PC-3 (cell line): Measurements from ENCODE around the gene FSTL4. TPM values are rescaled to one million over a fixed set of nuclear protein-coding genes. Genes with fewer than 3 reads are reported as not detected.

Source experiments
- ATAC-seq: fragments of 200-7000 bp; cut with Tn5 transposase; 2 replicates; pipeline ENCODE4 v1.9.1; 2020; ENCODE audit warnings: mild to moderate bottlenecking, moderate library complexity
- BruUV-seq: library from RNA; stranded (reverse); fragments of 400-500 nt; replicated peaks from 2 replicates; lab custom pipeline; 2021; lab: Mats Ljungman, UMichigan
- CTCF ChIA-PET: fragments of 300-600 bp; sonication (Branson Sonifier 250); formaldehyde crosslinking; loops from one replicate; lab custom pipeline; 2022; ENCODE audit warnings: antibody characterized with exemption; lab: Charles Lee
- POLR2A ChIA-PET: fragments of 300-600 bp; sonication (Branson Sonifier 250); formaldehyde crosslinking; loops from one replicate; lab custom pipeline; 2022; ENCODE audit warnings: antibody characterized with exemption; ENCODE audit not compliant: unreplicated experiment; lab: Charles Lee
- DNase-seq: peaks from one replicate; pipeline ENCODE4 v3.0.0-alpha.2; 2015
- H2AFZ ChIP-seq: fragments of 300-600 bp; sonication (generic); 2 replicates; pipeline ENCODE4 v1.6.0; 2016; ENCODE audit warnings: antibody characterized with exemption, low read length
- H3F3A ChIP-seq: fragments of 300-600 bp; sonication (generic); one replicate; pipeline ENCODE4 v1.6.0; 2017; ENCODE audit warnings: antibody characterized with exemption, low read length, control low read depth, mild to moderate bottlenecking; ENCODE audit not compliant: unreplicated experiment
- H3K27ac ChIP-seq: fragments of 300-600 bp; sonication (generic); 2 replicates; pipeline ENCODE4 v1.5.1; 2016; ENCODE audit warnings: mild to moderate bottlenecking, low read length
- H3K27me3 ChIP-seq: fragments of 300-600 bp; sonication (generic); 2 replicates; pipeline ENCODE4 v1.6.1; 2016; ENCODE audit warnings: low read length, mixed read lengths
- H3K36me3 ChIP-seq: fragments of 300-600 bp; sonication (generic); 2 replicates; pipeline ENCODE4 v1.6.1; 2016; ENCODE audit warnings: low read depth, mixed run types, low read length, mixed read lengths
- H3K4me1 ChIP-seq: fragments of 300-600 bp; sonication (generic); 2 replicates; pipeline ENCODE4 v1.5.1; 2016; ENCODE audit warnings: low read length; ENCODE audit not compliant: insufficient read depth
- H3K4me2 ChIP-seq: fragments of 300-600 bp; sonication (generic); 2 replicates; pipeline ENCODE4 v1.6.0; 2016; ENCODE audit warnings: low read length
- H3K4me3 ChIP-seq: fragments of 300-600 bp; sonication (generic); 2 replicates; pipeline ENCODE4 v1.5.1; 2016; ENCODE audit warnings: mild to moderate bottlenecking, low read length, mixed read lengths
- H3K79me2 ChIP-seq: fragments of 300-600 bp; sonication (generic); 2 replicates; pipeline ENCODE4 v1.6.1; 2017; ENCODE audit warnings: low read length, mixed read lengths
- H3K9ac ChIP-seq: fragments of 300-600 bp; sonication (generic); 2 replicates; pipeline ENCODE4 v1.6.0; 2016; ENCODE audit warnings: mild to moderate bottlenecking, low read length
- H3K9me2 ChIP-seq: fragments of 300-600 bp; sonication (generic); replicated peaks from 2 replicates; pipeline ENCODE4 v1.6.1; 2016; ENCODE audit warnings: mixed run types, low read length, mixed read lengths
- H3K9me3 ChIP-seq: fragments of 300-600 bp; sonication (generic); 2 replicates; pipeline ENCODE4 v1.6.1; 2016; ENCODE audit warnings: low read length, mixed read lengths
- H4K20me1 ChIP-seq: fragments of 300-600 bp; sonication (generic); 2 replicates; pipeline ENCODE4 v1.6.1; 2016; ENCODE audit warnings: low read length, mixed read lengths
- CTCF ChIP-seq: fragments of 300-600 bp; sonication (generic); conservative IDR thresholded peaks from 2 replicates; pipeline ENCODE4 v1.5.1; 2017; ENCODE audit warnings: antibody characterized with exemption, low read depth, mild to moderate bottlenecking, low read length
- EZH2 ChIP-seq: fragments of 300-600 bp; sonication (generic); IDR thresholded peaks from one replicate; pipeline ENCODE4 v1.6.1; 2017; ENCODE audit warnings: antibody characterized with exemption, mild to moderate bottlenecking, low read length; ENCODE audit not compliant: unreplicated experiment
- EZH2phosphoT487 ChIP-seq: fragments of 300-600 bp; sonication (generic); IDR thresholded peaks from 2 replicates; pipeline ENCODE4 v1.6.1; 2018; ENCODE audit warnings: mild to moderate bottlenecking, antibody characterized with exemption, low read length, borderline replicate concordance
- intact Hi-C: fragments of 100-400 bp; cut with micrococcal nuclease; formaldehyde crosslinking; loops from 2 replicates; pipeline ENCODE4 v1.9.0; 2023
- total RNA-seq: library from RNA; depleted of rRNA; stranded (reverse); fragments of >200 nt; gene quantifications from 2 replicates; pipeline ENCODE4 v1.2.3, GENCODE V29; 2014

Gene FSTL4
- total RNA-seq, 1 experiment from 2014 or later, result 4.2 TPM

- CTCF ChIA-PET, result no interaction called here
Measured at GRCh38 chr5:133497608-133498348, 114.6 kb downstream of the FSTL4 start.

GRCh38 chr5:133496631-133497030 is 115.7 kb downstream of the FSTL4 start:
- DNase-seq (no peak), ATAC-seq (no peak)
- no peaks in the 10 kb centered on the region for H3K9me2 ChIP-seq
- H3K27me3 ChIP-seq, result no peaks in the 10 kb centered on the region
- H3K9ac ChIP-seq, result no peak overlapping the region
- no TSS peak for BruUV-seq
- no peak overlapping the region for H3K4me2 ChIP-seq
- no peaks in the 10 kb centered on the region for H3K9me3 ChIP-seq
- no peaks in the 10 kb centered on the region for H4K20me1 ChIP-seq
- H3K4me1 ChIP-seq, result no peaks in the 10 kb centered on the region
- no peak overlapping the region for H2AFZ ChIP-seq
- no peak overlapping the region for H3K4me3 ChIP-seq
- no peak for TF ChIP-seq EZH2
- no peak for TF ChIP-seq CTCF
- no peak for TF ChIP-seq EZH2phosphoT487
- H3K27ac ChIP-seq, result no peak overlapping the region
- ChIA-PET POLR2A (no interaction called here), CTCF (no interaction called here)
- no peaks in the 10 kb centered on the region for H3K79me2 ChIP-seq
- intact Hi-C loops, result no loop called here
- no peaks in the 10 kb centered on the region for H3F3A ChIP-seq
- no peaks in the 10 kb centered on the region for H3K36me3 ChIP-seq

More at GRCh38 chr5:133497608-133498348, 114.6 kb downstream of the FSTL4 start:
- intact Hi-C loops, result no loop called here
- H2AFZ ChIP-seq, result no peak overlapping the region
- H3K4me1 ChIP-seq, result no peaks in the 10 kb centered on the region
- no peaks in the 10 kb centered on the region for H3K9me2 ChIP-seq
- DNase-seq (no peak), ATAC-seq (no peak)
- no peak overlapping the region for H3K4me3 ChIP-seq
- H3K9me3 ChIP-seq, result no peaks in the 10 kb centered on the region
- H3K27me3 ChIP-seq, result no peaks in the 10 kb centered on the region
- no peak overlapping the region for H3K27ac ChIP-seq
- H3F3A ChIP-seq, result no peaks in the 10 kb centered on the region
- H3K9ac ChIP-seq, result no peak overlapping the region
- TF ChIP-seq EZH2phosphoT487, result no peak
- no peak for TF ChIP-seq EZH2
- no peak for TF ChIP-seq CTCF
- H4K20me1 ChIP-seq, result no peaks in the 10 kb centered on the region
- H3K36me3 ChIP-seq, result no peaks in the 10 kb centered on the region
- POLR2A ChIA-PET, result no interaction called here
- no TSS peak for BruUV-seq
- no peak overlapping the region for H3K4me2 ChIP-seq
- no peaks in the 10 kb centered on the region for H3K79me2 ChIP-seq

- DNase-seq (no peak), ATAC-seq (no peak)
- H3K4me1 ChIP-seq, result no peaks in the 10 kb centered on the region
- H3K4me2 ChIP-seq, result no peak overlapping the region
- intact Hi-C loops, result no loop called here
- no peaks in the 10 kb centered on the region for H3K9me2 ChIP-seq
- no peak overlapping the region for H2AFZ ChIP-seq
- no peaks in the 10 kb centered on the region for H3K9me3 ChIP-seq
- no TSS peak for BruUV-seq
- H3K9ac ChIP-seq, result no peak overlapping the region
- no peaks in the 10 kb centered on the region for H3F3A ChIP-seq
- no peak overlapping the region for H3K4me3 ChIP-seq
- TF ChIP-seq CTCF (no peak), EZH2 (no peak), EZH2phosphoT487 (no peak)
- H4K20me1 ChIP-seq, result no peaks in the 10 kb centered on the region
- H3K36me3 ChIP-seq, result no peaks in the 10 kb centered on the region
- no peaks in the 10 kb centered on the region for H3K79me2 ChIP-seq
- H3K27ac ChIP-seq, result no peak overlapping the region
- ChIA-PET CTCF (no interaction called here), POLR2A (no interaction called here)
- no peaks in the 10 kb centered on the region for H3K27me3 ChIP-seq
Measured at GRCh38 chr5:133494923-133495246, 117.5 kb downstream of the FSTL4 start.
